Superior temporal gyrus (tissue), 1 donor: Measurements from ENCODE around the gene SEC61A1.
A peak's percentile ranks its signal among the peaks of the same experiment; 100 is the strongest.

Source experiments
- DNase-seq: peaks from one replicate; pipeline ENCODE4 v3.0.0-alpha.2; 2016; ENCODE audit errors: extremely low spot score

SEC61A1 gene

GRCh38 chr3:128060473-128061381, 8.5 kb downstream of the SEC61A1 start:
- DNase-seq = no peak

GRCh38 chr3:128062033-128062745, 10.0 kb downstream of the SEC61A1 start:
- no peak for DNase-seq

DNA sequence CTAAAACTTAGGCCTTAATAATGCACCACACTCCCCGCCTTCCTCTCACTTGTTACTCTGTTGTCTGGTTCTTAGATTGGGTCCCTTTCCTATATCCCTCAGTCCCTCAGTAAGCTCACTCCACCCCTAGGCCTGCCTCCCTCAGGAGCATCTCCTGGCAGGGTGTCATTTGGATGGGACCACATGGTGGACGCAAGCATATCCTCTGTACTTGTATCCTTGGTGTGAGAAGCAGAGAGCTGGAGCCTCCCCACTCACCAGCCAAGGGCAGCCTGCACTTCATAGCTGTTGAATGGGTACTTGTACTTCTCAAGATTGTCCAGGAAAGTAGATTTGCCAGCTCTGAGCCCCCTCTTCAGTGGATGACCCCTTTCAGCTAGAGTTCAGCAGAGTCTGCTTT, 11.6 kb downstream of the SEC61A1 start:
- no peak for DNase-seq

DNA sequence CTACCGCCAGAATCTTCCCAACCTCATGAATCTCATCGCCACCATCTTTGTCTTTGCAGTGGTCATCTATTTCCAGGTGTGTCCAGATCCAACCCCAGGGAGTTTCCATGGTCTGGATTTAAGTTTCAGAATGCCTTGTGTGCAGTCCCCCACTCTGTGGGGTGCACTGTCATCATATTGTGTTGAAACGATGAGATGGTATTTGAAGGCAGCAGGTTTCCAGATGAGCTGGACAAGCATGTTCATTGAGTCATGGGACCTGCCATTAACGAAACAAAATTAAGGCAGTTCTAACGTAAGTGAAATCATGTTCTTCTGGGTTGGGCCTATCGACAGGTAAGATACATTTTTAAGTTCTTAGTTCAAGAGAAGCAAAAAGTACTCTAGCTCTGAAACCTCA, 12.7 kb downstream of the SEC61A1 start:
- no peak for DNase-seq

GRCh38 chr3:128066114-128066513, 13.9 kb downstream of the SEC61A1 start:
- no peak for DNase-seq

GRCh38 chr3:128066676-128067075, 14.4 kb downstream of the SEC61A1 start:
- DNase-seq = no peak

GRCh38 chr3:128067489-128067888, 15.3 kb downstream of the SEC61A1 start:
- no peak for DNase-seq

DNA sequence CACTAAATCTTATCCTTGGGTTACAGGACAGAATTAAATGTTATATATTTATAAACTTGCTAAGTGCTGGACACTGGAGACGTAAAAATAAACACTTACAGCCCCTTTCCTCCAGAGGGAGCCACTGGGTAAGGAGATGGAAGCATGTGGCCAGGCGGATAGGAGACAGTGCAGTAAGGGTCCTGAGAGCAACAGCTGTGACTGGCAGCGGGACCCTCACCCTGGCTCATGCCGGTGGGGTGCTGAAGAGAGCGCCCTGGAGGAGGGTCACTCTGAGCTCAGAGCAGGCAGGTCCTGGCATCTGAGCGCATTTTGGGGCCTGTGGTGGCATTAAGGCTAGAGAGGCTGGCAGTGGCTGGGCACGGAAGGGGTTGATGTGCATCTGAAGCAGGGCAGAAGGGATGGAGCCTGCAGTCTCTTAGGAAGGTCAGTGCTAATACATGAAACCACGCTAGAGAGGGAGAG, 16.0 kb downstream of the SEC61A1 start:
- DNase-seq = no peak

- DNase-seq = no peak
Observed at GRCh38 chr3:128069271-128069670, 17.0 kb downstream of the SEC61A1 start.

DNA sequence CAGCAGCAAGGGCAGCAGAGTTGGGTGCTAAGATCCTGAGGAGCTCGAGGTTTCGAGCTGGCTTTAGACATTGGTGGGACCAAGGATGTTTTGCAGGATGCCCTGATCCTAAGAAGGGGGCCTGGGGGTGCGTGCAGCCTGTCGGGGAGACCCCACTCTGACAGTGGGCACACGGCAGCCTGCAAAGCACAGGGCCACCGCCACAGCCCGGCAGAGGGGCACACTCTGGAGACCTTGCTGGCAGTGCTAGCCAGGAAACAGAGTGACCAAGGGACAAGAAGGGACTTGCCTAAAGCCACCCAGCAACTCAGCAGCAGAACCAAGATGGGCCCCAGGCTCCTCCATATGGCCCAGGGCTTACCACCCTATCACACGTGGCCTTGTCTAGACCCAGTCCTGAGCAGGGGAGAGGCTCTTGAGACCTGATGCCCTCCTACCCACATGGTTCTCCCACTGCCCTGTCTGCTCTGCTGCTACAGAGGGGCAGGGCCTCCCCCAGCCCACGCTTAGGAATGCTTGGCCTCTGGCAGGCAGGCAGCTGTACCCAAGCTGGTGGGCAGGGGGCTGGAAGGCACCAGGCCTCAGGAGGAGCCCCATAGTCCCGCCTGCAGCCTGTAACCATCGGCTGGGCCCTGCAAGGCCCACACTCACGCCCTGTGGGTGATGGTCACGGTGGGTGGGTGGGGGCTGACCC, 18.8 kb downstream of the SEC61A1 start:
- DNase-seq = no peak

DNA sequence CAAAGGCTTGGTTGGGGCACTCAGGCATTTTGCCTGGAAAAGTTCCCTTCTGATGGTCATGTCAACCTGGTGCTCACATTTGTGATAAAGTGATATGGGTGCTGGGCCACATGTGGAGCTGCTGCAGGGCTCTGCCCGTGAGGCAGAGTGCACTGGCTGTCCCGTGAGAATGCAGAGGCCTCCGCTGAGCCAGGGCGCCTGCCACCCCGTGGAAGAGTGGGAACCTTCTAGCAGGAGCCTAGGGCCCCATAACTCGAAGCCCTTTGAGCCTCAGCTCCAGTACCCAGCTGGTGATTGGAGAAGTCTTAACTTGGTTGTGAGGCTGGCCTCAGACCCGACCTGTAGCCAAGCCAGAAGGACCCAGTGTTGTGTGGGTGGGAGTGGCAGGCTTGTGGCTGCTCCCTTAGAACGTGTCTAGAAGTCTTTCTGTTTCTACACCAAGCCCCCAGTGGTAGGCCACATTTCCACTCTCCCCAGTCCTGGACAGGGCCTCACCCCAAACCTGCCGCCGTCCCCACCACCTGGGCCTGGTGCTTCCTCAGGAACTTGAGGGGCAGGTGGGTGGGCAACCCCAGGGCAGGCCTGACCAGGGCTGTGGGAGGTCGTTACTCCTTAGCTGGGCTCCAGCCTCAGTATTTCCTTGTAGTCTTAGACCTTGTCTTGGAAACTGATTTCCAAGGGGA, 19.7 kb downstream of the SEC61A1 start:
- no peak for DNase-seq

DNA sequence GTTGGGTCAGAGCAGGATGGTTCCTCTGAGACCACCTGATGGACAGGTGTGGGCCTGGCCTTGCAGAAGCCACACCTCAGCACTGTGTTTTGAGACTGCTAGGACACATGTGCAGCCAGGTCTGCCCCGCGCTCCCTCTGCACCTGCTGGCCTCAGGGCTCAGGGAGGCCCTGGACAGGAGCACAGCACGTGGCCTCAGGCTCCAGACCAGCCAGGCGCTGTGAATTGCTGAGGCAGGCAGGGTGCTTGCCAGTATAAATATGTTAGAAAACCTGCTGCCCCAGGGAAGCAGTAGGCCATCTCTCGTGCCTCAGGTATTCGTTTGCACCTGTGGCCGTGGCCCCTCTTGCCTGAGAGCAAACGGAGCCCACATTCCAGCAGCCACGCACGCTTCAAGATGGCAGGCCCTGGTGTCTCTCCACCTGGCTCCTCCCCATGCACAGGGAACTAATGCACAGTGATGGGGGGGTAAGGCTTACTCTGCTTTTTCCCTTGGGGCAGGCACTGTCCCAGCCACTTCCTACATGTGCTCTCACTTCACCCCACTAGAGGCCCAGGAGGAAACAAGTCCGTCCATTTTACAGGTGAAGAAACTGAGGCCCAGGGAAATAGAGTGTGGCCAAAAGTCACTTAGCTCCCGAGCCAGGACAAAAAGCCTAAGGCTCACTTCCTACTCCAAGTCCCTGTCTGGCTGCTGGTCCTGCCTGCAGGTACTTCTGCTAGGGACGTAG, 20.4 kb downstream of the SEC61A1 start:
- DNase-seq = no peak

- DNase-seq = no peak
Observed at GRCh38 chr3:128073185-128073725, 21.0 kb downstream of the SEC61A1 start.

DNA sequence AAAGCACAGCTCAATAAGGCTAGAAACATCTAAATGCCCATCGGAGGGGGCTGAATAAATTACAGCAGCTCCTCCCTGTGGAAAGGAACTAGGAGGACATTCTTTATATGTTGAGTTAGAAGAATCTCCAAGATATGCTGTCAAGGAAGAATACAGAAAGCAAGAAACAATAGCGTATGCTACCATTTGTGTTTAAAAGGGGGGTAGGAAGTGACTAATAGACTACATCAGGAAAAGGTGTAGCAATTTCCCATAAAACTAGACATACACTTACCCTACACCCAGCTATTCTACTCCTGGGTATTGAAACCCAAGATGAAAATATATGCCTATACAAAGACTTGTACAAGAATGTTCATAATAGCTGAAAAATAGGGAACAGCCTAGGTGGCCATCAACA, 21.6 kb downstream of the SEC61A1 start:
- no peak for DNase-seq

DNA sequence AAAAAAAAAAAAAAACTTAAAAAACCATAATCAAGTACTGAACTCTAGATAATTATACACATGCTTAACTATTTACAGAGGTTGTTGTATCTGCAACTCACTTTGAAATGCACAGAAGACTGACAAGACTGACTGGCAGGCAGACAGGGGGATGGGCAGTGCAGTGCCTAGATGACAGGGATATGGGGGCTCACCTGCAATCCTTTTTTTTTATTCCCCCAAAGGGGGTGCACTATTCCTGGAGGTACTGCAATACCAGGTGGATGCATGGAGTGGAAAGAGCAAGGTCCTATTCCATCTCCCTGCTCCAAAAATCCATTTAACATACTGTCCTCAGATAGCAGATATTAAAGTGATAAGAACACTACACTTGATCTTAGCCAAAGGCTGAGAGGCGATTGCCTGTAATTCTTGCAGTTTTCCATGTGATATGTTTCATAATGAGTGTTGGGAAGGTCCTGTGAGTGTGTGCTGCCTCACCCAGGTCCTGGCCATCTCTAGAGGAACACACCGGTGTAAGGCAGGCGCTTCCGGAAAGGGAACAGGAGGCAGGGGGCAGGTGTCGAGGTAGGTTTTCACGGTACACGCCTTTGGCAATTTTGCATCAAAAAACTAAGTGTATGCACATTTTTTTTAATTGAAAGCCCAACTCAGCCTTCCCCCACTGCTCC, 22.7 kb downstream of the SEC61A1 start:
- DNase-seq = no peak

DNA sequence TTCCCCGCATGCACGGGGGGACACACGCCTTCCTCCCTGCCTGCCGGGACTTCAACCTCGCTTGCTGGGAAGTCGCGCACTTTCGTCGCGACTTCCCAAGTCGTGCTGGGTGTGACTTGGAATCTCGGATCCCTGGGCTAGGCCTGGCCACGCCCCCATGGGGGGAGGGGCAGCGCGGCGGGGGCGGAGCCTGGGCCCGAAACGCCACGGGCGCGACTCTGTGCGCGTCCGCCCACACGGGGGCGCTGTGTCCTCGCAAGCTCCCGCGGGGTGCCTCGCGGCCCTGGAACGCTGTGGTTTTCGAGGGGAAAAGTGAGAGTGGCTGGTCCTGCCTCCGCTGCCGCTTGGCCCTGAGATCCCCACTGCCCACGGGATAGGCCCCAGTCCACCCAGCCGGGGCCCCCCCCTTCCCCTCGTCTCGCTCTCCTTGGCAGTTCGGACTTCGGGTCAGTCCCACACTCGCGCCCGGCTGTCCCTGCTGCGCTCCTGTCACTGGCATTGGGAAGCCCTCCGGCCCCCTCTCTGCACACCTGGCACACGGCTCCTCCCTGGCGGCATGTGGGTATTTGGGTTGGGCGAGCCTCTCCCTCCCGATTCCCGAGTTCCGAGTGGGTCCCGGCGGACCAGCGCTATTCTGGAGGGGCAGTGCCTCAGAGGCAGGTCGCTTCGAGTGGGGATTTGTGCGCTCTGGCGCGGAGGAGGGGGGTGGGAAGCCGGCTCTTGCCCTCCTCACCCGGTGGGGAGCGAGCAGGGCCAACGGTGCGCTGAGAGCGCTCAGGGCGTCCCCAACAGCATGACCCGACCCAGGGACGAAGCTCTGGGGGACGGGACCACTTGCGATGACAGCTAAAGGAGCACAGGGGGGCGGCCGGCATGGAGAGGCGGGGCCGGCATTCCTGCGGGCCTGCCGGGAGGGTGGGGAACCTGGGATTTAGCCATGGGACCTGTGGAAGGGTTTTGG, 23.6 kb downstream of the SEC61A1 start:
- peak; percentile 91 for DNase-seq

DNA sequence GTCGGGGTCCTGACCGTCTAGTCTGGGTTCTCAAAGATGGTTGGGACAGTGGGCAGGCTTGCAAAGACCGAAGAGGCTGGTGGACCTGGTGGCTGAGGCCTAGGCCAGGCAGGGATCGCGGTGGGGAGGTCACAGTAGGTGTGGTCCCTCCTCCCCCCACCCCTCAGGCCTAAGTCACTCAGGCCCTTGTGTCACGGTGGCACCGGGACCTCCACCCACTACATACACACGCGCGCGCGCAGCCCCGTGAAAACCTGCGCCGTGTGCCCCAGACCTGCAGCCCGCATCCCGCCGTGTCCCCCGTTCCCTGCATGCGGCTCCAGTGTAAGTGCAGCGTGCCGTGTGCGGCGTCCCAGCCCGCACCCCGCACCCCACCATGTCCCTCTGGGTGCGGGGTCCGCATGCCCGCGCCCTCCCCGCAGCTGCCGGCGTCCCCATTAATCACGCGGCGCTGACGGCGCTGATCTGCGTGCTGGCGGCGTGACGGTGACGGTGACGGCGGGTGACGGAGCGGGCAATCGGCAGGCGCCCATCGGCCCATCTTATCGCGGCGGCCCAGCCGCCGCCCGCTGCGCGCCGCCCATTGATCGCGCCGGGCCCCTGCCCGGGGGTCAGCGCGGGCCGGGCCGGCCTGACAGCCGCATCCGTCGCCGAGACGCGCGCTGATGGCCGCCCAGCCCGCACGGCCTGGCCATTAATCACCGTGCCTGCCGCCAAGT, 24.4 kb downstream of the SEC61A1 start:
- peak; percentile 36 for DNase-seq

DNA sequence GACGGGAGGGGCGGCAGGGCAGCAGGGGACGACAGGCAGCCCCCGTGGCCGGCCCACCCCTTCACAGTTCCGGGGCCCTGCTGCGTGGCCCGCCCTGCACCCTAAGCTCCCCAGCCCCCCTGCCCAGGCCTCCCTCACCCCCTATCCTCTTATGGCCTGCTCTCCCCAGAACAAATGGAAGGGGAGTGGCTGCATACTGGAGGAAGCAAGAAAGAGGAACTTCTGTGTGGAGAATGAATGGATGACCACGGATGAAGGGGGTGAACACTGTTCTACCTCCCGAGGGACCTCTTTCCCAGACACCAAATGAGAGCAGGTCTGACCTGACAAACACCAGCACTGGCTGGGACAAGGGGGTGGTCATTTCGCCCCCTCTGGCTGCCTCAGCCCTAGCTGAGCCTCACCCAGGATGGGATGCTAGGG, 25.0 kb downstream of the SEC61A1 start:
- DNase-seq = no peak
